ENCODE data around the gene PFKFB1.

Gene PFKFB1

GRCh38 chrX:54885740-54886139, 108.2 kb downstream of the PFKFB1 start:
- peaks cover 8% of the 10 kb centered on the region; the same call in 1 of the 2 replicates for H3K9me3 ChIP-seq (ENCODE audit: insufficient read depth, low read length)
- no peak overlapping the region for H3K4me3 ChIP-seq (ENCODE audit: insufficient read length, low read depth)
- no peaks in the 10 kb centered on the region for H3K36me3 ChIP-seq (ENCODE audit: insufficient read depth, insufficient read length, low read length)
- no peak overlapping the region for H3K9ac ChIP-seq (ENCODE audit: insufficient read length, low read depth)
- no peaks in the 10 kb centered on the region for H3K4me1 ChIP-seq (ENCODE audit: insufficient read depth, insufficient read length)
- H3K27me3 ChIP-seq (ENCODE audit: insufficient read depth, insufficient read length): no peaks in the 10 kb centered on the region
- DNase-seq (ENCODE audit: low read depth, low spot score): no peak
- TF ChIP-seq SUZ12 (IDR thresholded peaks at IDR 0.05; ENCODE audit: extremely low read depth, insufficient read depth, insufficient read length) (no peak), ZNF274 (IDR thresholded peaks at IDR 0.05; ENCODE audit: low read depth, low read length) (no peak), YY1 (IDR thresholded peaks at IDR 0.05; ENCODE audit: insufficient read depth, insufficient read length) (no peak)

Measured in NT2/D1 (cell line).